Stimulated activated CD4-positive, alpha-beta T cell treated with anti-CD3 and anti-CD28 coated beads, Interleukin-4, amount 100 ng/mL, for 4 hours (primary cell): ENCODE results near the gene SEC61A1.

ENCODE experiments used
- DNase-seq, 2 experiments: peaks; one replicate each; pipeline ENCODE4 v3.0.0-alpha.2; 2020

The SEC61A1 gene

DNA sequence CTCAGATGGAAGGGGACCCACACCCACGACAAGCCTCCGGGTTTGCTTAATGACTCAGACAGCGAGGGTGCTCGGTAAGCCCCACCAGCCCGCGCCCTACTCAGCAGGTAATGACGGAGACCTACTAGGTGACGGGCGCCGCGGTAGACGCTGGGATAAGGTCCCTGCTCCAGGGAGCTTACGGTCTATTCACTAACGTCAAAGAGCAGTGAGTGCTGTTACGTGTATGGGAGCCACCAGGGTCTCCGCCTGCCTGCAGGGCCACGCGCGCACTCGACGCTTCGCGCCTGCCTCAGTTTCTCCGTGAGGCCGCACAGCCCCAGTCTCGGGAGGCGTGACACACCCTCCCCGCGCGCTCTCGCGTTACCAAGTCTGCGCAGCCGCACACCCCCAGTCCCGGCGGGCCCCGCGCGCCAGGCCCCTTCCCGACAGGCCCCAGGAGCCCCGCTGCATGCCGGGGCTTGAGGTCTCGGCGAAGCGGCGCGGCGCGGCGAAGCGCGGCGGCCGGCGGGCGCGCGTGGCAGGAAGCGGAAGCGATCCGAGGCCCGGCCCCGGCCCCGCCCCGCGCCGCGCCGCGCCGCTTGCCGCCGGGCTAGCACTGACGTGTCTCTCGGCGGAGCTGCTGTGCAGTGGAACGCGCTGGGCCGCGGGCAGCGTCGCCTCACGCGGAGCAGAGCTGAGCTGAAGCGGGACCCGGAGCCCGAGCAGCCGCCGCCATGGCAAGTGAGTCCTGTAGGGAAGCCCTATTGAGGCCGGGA lies at the start of gene SEC61A1:
Gene SEC61A1, plus strand, starts transcription at position 601 of the 758 bp plus-strand sequence. Its CDS starts 116 bp downstream, at position 717.
- peak; percentile 95 to 96 for DNase-seq

DNA sequence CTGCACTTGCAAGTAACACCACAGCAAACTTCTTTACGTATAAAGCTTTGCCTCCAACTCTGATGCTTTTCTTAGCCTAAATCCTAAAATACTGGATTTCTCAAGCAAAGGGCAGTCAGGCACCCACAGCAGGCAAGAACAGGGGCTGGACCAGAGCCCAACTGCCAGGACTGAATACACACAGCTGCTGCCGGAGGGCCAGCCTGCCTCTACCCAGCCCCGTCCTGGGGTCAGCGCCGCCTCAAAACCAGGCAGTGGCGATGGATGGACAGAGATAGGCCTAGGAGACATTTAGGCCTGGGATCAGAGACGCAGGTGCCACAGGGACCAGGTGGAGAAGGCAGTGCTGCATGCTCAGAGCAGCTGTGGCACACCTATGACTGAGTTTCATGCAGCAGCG lies 47.6 kb upstream of the SEC61A1 start:
- no peak for DNase-seq

DNA sequence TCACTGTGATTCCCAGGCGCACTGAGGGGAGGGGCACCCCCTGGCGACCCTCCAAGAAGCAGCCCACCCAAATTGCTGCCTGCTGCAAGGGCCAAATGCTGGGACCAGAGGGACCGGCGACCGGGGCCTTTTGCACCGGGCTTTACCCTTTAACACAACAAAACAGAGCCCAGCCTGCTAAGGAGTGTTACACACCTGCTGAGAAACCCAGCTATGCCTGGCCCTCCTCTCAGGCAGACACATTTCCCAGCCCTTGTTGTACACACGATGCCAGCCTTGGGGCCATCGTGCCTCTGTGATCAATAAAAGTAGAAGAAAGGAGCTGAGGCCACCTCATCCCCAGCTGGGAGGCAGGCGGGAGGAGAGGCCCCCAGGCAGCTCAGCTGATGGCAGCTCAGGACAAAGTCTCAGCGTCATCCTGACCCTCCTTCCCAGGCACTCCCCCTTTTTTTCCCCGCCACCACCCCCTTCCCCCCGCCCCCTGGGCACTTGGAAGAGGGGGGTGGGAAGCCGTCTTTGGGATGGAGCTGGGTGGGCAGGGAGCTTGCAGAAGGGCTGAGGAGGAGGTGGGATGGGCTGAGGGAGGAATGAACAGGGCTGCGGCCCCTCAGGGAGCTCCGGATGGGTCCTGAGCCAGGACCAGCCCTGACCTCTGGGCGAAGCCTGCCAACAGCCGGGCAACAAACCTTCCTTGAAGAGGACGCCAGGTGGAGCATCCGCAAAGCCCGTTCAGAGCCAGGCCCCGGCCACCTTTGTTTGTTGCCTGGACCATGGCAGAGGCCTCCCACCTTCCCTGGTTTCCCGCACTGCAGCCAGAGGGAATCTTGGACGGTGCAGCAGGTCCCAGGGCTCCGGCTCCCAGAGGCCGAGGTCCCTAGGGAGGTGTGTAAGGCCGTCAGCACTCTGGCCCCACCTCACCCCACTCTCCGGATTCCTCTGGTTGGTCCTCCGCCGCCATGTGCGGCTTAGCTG lies 45.9 kb upstream of the SEC61A1 start:
- no peak for DNase-seq

DNA sequence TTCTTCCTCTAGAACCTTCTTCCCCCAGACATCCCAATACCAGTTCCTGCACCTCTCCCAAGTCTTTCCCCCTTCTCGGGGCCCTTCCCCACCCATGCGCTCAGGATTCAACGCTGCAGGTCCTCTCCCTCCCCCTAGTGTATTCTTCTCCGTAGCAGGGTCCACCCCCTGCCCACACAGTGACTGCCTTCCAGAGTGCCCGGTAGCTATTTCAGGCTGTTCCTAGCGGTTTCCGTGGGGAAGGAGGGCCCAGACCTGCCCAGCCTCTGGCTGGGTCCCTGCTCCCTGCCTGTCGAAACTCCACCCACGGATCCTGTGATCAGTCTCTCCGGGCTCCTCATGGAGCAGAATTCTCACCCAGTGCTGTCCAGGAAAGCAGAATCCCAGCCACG lies 45.2 kb upstream of the SEC61A1 start:
- DNase-seq, result no peak

DNA sequence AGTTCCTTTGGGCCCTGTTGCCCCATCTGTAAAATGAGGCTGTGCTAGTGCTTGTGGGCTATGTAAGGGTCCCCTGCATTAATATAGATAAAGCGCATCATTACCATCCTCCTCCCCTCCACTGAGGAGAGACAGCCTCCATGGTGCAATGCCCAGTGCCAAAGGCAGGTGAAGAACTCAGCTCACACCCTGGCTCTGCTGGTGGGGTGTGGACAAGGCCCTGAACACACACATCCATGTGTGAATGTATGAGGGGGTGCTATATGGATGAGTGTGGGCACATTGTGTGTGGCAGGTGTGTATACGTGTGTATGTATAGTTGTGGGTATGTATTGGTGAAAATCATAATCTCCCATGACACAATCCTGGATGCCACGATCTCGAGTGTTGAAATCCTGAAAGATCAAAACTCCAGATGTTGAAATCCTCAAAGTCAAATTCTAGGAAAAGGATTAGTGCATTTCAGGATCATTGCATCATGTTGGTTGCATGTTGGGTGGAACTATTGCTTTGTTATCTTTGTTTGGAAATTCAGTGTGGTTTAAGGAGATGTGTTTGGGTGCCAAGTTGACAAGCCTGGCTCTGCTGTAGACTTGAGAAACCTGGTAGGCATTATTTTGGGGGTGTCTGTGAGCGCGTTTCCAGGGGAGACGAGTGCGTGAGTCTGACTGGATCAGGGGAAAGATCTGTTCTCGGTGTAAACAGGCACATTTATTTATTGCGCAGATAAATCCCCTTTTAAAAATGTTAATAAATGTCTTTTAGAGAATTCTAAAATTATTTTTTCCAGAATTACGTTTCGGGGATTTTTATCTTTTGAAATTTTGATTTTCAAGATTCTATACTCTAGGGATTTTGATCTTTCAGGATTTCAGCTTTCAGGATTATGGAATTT lies 42.0 kb upstream of the SEC61A1 start:
- DNase-seq, result no peak

DNA sequence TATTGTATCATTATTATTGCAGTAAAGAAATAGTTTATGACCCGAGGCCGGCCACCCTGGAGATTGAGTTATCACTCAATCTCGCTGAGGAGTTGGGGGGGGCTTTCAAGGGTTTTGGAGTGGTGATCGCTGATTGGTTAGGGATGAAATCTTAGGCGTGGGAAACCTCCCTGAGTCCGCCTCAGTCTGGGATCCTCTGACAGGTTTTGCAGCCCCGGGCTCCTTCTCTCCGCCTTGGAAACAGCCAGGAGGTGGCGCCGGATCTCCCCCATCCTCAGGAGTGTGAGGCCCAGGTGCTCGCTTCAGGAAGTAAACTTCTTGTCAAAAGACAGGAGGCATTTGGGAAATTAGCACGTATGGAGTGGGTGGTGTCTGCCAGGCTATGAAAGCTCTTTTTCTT lies 41.1 kb upstream of the SEC61A1 start:
- DNase-seq, result no peak

DNA sequence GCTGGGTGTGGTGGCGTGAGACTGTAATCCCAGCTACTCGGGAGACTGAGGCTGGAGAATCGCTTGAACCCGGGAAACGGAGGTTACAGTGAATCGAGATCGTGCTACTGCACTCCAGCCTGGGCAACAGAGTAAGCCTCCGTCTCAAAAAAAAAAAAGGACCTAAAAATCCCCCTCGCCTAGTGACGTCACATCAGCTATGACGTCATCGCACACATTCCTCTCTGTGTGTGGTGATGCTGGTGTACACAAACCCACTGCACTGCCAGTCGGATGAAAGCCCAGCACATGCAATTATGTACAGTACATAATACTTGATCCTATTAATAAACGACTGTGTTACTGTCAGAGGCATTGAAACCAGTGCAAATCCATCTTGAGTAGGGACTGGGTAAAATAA lies 40.2 kb upstream of the SEC61A1 start:
- DNase-seq, result no peak

DNA sequence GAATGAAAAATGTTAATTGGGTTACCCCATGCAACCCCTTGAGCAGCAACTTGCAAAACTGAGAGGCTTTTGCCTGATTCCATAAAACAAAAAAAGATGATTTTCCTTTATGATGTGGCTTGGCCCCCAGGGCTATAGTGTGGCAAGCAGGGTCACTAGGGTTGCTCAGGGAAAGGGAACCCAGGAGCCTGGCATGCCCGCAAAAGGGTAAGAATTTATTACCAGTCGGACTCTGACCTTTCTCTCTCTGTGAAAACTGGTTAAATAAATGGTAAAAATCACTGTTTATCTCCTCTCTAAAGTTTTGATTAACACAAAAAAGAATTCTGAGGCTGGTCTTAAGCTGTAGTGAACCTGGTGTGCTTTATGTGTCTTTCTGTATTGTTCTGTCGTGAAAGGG lies 37.7 kb upstream of the SEC61A1 start:
- DNase-seq, result no peak

DNA sequence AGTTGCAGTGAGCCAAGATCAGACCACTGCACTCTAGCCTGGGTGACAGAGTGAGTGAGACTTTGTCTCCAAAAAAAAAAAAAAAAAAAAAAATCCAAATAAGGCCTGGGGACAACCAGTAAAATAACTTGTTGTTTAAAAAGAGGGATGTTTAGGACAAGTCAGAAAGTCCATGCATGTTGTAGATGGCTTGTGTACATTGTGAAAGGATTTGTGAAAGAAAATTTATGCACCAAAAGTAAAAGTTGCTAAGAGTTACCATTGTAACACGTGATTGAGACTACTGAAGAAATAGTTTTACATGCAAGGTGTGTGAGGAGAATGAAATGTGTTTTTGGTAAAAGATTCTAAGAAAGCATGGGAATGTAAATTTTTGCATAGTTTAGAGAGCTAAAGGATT lies 35.7 kb upstream of the SEC61A1 start:
- DNase-seq, result no peak

DNA sequence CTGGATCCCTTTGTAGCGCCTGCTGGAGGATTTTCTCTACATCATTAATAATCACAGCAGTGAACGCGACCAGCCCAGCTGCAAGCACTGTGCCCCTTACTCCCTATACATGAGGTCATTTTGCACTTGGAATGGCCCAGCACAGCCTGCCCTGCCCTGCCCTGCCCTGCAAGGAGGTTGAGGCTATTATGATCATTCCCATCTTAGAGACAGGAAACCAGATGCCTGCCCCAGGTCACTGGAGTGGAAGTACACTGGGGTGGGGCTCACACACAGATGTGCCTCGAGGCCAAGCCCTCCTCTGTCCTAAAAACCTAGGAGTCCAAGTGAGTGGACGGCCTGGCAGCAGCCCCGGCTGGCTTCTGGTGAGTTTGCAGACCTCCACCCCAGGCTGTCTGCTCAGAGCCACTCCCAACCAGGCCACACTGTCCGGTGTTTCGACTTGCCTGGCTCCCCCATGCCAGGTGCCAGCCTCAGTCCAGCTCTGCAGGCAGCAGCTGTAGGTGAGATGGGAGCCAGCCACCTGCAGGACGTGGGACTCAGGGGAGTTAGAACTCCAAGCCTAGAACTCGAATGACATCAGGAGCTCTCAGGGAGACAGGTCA lies 30.4 kb upstream of the SEC61A1 start:
- DNase-seq, result no peak

DNA sequence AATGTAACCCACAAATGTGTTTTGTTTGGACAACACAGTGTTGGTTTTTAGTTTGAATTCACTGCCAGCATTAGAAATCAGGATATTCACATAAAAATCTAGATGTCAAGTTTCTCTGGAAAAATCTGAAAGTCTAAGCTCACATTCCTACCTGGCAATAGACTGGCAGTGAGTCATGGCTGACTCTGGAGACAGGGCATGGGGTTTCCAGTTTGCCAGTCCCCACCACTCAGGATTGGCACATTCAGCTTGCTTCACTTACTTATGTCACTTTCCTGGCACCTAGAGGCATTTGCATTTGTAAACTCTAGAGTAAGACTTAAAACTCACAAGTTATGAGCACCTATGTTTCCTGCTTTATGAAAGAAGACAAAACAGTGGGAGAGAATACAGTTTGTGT lies 19.1 kb upstream of the SEC61A1 start:
- no peak for DNase-seq

DNA sequence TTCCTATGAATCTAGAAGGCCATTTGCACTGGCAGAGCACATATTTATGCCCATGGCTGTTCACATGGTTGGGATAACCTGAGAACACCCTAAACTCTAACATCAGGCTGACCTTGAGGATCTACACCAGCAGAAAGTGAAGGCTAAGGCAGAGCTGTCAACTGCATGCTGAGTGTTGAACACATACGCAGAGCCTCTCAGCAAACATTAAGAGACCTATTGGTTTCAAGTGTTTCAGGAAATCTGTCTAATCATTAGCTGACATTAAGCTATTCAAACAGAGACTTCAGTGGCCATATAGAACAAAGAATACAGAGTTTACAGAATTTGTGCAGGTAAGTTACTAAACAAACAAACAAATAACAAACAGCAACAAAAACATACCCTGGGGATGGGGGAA lies 16.1 kb upstream of the SEC61A1 start:
- no peak for DNase-seq

DNA sequence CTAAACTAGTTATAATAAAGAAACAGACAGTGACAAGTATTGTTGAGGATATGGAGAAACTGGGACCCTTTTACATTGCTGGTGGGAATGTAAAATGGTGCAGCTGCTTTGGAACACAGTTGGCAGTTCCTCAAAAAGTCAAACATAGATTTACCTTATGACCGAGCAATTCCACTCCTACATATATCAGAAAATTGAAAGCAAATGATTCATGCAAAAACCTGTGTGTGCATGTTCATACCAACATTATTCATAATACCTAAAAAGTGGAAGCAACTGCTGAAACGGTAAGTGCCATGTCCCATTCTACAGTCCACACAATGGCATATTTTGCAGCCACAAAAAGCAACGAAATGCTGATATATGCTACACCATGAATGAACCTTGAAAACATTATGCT lies 12.2 kb upstream of the SEC61A1 start:
- DNase-seq, result no peak

DNA sequence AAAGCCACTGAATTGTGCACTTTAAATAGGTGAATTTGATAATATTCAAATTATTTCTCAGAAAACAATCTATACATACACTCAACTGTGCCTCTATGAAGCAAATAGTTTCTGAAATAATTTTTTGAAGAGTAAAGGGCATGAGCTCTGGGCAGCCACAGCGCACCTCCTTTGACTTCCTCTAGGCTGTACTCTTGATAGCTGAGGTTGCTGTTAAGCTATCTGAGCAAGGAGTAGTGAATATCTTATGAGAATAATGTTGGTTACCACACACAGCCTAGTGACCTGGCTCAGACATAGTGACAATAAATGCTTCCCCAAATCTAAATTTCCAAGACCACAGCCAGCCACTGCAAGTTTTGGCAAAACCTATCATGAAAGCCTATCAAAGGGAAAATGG lies 11.6 kb upstream of the SEC61A1 start:
- DNase-seq, result no peak

DNA sequence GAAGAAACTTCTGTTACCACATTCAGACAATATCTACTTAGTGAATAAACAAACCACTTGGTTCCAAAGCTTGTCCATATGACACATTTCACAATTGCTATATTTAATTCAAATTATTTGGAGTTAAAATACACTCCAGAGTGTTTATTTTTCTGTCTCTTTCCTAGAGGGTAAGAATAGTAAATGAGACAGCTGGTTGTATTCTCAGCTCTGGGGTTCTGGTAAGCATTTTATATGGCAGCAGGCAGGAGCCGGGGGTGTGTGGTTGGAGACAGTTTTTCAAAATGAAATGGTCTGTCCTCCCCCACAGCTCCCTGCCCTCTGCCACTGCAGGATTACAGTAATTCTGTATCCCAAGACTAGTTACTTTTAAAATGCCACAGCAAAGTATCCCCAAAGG lies 10.9 kb upstream of the SEC61A1 start:
- DNase-seq, result no peak

DNA sequence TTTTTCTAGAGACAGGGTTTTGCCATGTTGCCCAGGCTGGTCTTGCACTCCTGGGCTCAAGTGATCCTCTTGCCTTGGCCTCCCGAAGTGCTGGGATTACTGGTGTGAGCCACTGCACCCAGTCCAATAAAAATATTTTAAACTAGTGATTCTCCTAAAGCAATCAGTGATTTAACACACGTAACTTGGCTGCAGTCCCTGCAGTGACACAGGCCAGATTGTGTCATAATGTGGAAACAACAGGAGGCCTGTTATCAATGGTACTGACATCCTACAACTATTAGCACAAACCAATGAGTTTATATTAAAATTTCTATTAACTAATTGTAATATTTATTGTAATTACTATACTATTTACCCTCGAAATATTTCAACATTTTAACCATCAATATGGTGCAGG lies 1.6 kb upstream of the SEC61A1 start:
- DNase-seq, result no peak

DNA sequence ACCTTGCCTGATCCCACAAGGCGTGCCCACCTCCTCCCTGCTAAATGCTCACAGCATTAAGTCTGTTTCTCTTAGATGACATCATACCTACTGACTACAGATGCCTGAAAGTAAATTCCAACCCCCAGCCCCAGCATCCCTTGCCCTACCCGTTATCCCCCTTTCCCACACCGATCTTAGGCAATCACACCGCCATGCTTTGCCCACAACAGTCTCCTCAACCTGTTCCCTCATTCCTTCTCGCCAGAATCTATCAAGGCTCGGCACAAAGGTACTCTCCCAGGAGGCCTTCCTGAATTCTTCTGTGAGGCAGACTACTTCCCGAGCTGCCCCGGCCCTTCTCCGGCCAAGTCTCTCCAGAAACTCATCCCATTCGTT lies 789 bp upstream of the SEC61A1 start:
- DNase-seq, result no peak

DNA sequence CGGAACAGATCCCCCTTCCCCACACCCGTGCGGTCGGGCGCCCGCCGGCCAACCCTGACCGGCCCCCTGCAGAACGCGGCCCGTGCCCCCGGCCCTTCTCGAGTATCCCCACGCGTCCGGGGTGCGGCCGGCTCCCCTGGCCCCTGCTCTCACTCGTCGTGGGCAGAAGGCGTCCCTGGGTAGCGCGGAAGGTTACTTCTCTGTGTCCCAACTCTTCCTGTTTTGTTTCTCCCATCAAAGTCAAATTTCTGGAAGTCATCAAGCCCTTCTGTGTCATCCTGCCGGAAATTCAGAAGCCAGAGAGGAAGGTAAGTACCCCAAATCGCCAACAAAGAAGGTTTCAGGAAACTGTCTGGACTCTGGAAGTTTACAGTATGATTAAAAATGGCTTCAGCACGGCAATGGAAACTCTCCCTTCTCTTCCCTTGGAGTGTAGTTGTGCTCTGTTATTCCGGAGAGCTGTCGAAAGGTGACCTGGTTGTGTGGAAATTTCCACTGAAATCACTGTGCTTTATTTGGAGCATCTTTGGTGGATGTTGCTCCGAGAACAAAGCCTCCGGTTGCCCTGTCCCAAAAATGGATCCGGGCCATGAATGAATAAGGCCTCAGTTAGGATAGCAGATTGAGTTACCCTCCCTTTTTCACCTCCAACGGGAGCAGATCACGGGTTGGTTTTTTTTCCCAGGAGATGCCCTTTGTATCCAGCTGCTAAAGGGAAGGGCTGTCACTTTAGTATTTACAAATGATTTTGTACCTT lies 536 bp downstream of the SEC61A1 start:
- DNase-seq, result no peak

DNA sequence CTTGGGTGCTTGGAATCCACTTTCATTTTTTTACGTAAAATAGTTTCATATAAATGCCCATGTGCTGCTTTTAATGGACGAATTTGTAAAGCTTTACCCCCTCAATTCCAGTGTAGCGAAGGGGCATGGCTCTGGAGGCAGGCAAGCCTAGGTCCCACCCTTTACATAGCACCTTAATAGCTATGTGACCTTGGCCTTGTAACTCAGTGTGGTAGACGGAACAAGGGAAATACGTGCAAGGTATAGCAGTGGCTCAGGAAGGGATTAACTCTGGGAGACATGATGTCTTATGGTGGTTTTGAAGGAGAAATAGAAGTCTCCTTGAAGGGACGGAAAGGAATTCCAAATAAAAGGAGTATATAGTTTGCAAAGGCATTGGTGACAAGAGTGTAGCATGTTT lies 1.4 kb downstream of the SEC61A1 start:
- DNase-seq, result no peak

DNA sequence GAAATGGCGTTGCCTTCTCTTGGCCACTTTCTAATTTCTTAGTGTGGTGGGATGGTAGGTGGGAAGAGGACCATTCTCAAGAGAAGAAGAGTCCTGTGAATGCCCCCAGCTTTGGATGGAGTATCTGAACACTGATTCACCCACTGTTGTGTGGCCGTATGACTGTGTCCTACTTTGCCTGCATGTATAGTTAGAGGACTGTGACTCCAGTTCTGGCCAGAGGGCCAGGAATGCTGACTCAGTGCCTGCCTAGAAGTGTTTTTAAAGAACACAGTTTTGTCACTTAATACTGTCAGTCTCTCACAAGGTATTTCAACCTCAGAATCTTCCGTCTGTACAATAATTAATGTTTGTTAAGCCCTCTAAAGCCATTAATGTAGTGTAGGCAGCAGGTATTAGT lies 2.1 kb downstream of the SEC61A1 start:
- DNase-seq, result no peak

DNA sequence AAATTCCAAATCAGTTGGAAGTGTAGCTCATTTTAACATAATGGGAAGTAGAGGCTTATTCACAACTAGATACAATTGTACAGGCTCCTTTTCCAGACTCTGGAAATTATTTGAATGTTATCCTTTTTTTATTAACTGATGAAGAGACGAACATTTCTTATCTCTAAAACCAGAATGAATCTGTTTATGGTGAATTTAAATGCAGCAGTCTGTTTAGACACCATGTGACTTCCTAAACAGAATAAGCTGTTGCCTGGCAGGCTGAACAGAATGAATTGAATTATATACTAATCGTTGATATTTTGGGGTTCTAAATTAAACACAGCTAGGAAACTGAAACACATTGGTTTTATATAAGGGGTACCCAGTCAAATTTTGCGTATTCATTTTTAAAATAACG lies 4.0 kb downstream of the SEC61A1 start:
- DNase-seq, result no peak
